Measurements from ENCODE around the gene PI4KA.

PI4KA gene

GRCh38 chr22:20658433-20659222, 200.0 kb downstream of the PI4KA start:
- DNase-seq (ENCODE audit: insufficient read length, low spot score) (no peak), FAIRE-seq (no peak)

GRCh38 chr22:20657963-20658362, 200.6 kb downstream of the PI4KA start:
- DNase-seq (ENCODE audit: insufficient read length, low spot score) (no peak), FAIRE-seq (no peak)

All from HTR-8/SVneo (cell line).